ENCODE results near the gene ATP2B3. TPM values are rescaled to one million over a fixed set of nuclear protein-coding genes. Genes with fewer than 3 reads are reported as not detected.

The ATP2B3 gene
- total RNA-seq, 2 experiments from 2014 or later = not detected

- H3K27me3 Mint-ChIP-seq = no peaks in the 10 kb centered on the region
Measured at GRCh38 chrX:153606503-153606902, 89.1 kb downstream of the ATP2B3 start.

DNA sequence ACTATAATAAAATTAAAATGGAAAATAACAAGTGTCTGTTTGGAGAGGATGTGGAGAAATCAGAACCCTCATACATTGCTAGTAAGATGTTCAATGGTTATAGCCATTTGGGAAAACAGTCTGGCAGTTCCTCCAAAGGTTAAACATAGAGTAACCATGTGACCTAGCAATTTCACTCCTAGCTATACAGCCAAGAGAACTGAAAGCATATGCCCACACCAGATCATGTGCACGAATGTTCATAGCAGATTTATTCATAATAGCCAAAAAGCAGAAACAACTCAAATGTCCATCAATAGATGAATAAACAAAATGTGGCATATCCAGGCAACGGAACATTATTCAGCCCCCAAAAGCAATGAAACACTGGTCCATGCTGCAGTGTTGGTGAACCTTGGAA lies 90.9 kb downstream of the ATP2B3 start:
- TF ChIP-seq, protein P1, sequence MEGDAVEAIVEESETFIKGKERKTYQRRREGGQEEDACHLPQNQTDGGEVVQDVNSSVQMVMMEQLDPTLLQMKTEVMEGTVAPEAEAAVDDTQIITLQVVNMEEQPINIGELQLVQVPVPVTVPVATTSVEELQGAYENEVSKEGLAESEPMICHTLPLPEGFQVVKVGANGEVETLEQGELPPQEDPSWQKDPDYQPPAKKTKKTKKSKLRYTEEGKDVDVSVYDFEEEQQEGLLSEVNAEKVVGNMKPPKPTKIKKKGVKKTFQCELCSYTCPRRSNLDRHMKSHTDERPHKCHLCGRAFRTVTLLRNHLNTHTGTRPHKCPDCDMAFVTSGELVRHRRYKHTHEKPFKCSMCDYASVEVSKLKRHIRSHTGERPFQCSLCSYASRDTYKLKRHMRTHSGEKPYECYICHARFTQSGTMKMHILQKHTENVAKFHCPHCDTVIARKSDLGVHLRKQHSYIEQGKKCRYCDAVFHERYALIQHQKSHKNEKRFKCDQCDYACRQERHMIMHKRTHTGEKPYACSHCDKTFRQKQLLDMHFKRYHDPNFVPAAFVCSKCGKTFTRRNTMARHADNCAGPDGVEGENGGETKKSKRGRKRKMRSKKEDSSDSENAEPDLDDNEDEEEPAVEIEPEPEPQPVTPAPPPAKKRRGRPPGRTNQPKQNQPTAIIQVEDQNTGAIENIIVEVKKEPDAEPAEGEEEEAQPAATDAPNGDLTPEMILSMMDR (IDR thresholded peaks at IDR 0.05) = no peak
- Mint-ChIP-seq H3K27ac (no peak overlapping the region), H3K9me3 (no peaks in the 10 kb centered on the region), H3K4me3 (no peak overlapping the region), H3K36me3 (ENCODE audit: low read depth) (no peaks in the 10 kb centered on the region), H3K27me3 (no peaks in the 10 kb centered on the region), H3K4me1 (ENCODE audit: low read depth) (peaks cover 4% of the 10 kb centered on the region)
- ChIA-PET CTCF (interaction anchor here (1.6 kb wide), 1 partner anchor 40 kb away, joined by 4 read pairs; no protein-coding TSS in a partner anchor), POLR2A (no interaction called here)
- ATAC-seq (no peak), DNase-seq (no peak)
- intact Hi-C loops (cut with micrococcal nuclease) = loop anchor here (10.0 kb wide), 1 partner anchor 56 kb away; no protein-coding TSS in a partner anchor

More at GRCh38 chrX:153606503-153606902, 89.1 kb downstream of the ATP2B3 start:
- intact Hi-C loops (cut with micrococcal nuclease) = loop anchor here (10.0 kb wide), 1 partner anchor 58 kb away; no protein-coding TSS in a partner anchor
- POLR2A ChIA-PET = interaction anchor here (0.8 kb wide), 1 partner anchor 14 kb away, joined by 3 read pairs; no protein-coding TSS in a partner anchor
- DNase-seq (no peak), ATAC-seq (no peak)
- no peaks in the 10 kb centered on the region for H3K9me3 Mint-ChIP-seq
- peaks cover 8% of the 10 kb centered on the region for H3K4me1 Mint-ChIP-seq (ENCODE audit: low read depth)
- TF ChIP-seq, protein P1 (IDR thresholded peaks at IDR 0.05) = no peak
- no peaks in the 10 kb centered on the region for H3K36me3 Mint-ChIP-seq (ENCODE audit: low read depth)
- CTCF ChIA-PET = interaction anchor here (1.3 to 1.6 kb wide), 2 partner anchors 61 to 67 kb away, joined by 5 read pairs; no protein-coding TSS in a partner anchor
- H3K27ac Mint-ChIP-seq = no peak overlapping the region
- no peak overlapping the region for H3K4me3 Mint-ChIP-seq

- intact Hi-C loops (cut with micrococcal nuclease) = loop anchor here (10.0 kb wide), 1 partner anchor 56 kb away; no protein-coding TSS in a partner anchor
- ChIA-PET CTCF (interaction anchor here (0.7 to 3.0 kb wide), 13 partner anchors 9 to 125 kb away, joined by 3 to 27 read pairs (median 5); partner anchors contain the start of genes CCNQ and DUSP9), POLR2A (interaction anchor here (0.6 kb wide), 1 partner anchor 44 kb away, joined by 3 read pairs; no protein-coding TSS in a partner anchor)
- H3K9me3 Mint-ChIP-seq = no peaks in the 10 kb centered on the region
- TF ChIP-seq, protein P1 (IDR thresholded peaks at IDR 0.05) = no peak
- no peak overlapping the region for H3K4me3 Mint-ChIP-seq
- DNase-seq = no peak
- H3K4me1 Mint-ChIP-seq (ENCODE audit: low read depth) = peaks cover 1% of the 10 kb centered on the region
- no peaks in the 10 kb centered on the region for H3K27me3 Mint-ChIP-seq
- H3K36me3 Mint-ChIP-seq (ENCODE audit: low read depth) = no peaks in the 10 kb centered on the region
- no peak overlapping the region for H3K27ac Mint-ChIP-seq
- no peak for ATAC-seq
Measured at GRCh38 chrX:153608806-153609205, 91.4 kb downstream of the ATP2B3 start.

- ATAC-seq (peak; percentile 94), DNase-seq (peak; percentile 81)
- peak overlapping the region; percentile 61 for H3K27ac Mint-ChIP-seq
- POLR2A ChIA-PET = no interaction called here
- TF ChIP-seq, protein P1 (IDR thresholded peaks at IDR 0.05) = peak; percentile 66
- H3K4me3 Mint-ChIP-seq = peak overlapping the region; percentile 60
- intact Hi-C loops (cut with micrococcal nuclease) = loop anchor here (10.0 kb wide), 1 partner anchor 55 kb away; no protein-coding TSS in a partner anchor
- CTCF ChIA-PET = interaction anchor here (0.8 to 3.0 kb wide), 13 partner anchors 10 to 73 kb away, joined by 3 to 27 read pairs (median 5); partner anchors contain the start of genes CCNQ and DUSP9
- no peaks in the 10 kb centered on the region for H3K36me3 Mint-ChIP-seq (ENCODE audit: low read depth)
- no peaks in the 10 kb centered on the region for H3K9me3 Mint-ChIP-seq
- peaks cover 5% of the 10 kb centered on the region for H3K4me1 Mint-ChIP-seq (ENCODE audit: low read depth)
- H3K27me3 Mint-ChIP-seq = no peaks in the 10 kb centered on the region
Measured at GRCh38 chrX:153609917-153610835, 92.7 kb downstream of the ATP2B3 start.

All from activated CD8-positive, alpha-beta T cell treated with anti-CD3 and anti-CD28 coated beads for 36 hours (primary cell).